Activated T-cell treated with anti-CD3 and anti-CD28 coated beads for 4 hours (primary cell): ENCODE measurements around the gene MRGPRF.

Experiments
- DNase-seq: peaks from one replicate; pipeline ENCODE4 v3.0.0-alpha.2; 2020

Gene MRGPRF

GRCh38 chr11:68961245-68961644 lies 51.8 kb downstream of the MRGPRF start:
- no peak for DNase-seq

GRCh38 chr11:68960294-68961071 lies 52.6 kb downstream of the MRGPRF start:
- DNase-seq = no peak

- DNase-seq = no peak
These were observed 53.4 kb downstream of the MRGPRF start for GRCh38 chr11:68959465-68960293.

- no peak for DNase-seq
These were observed 54.8 kb downstream of the MRGPRF start for GRCh38 chr11:68958211-68958610.

- no peak for DNase-seq
These were observed 56.3 kb downstream of the MRGPRF start for GRCh38 chr11:68956547-68957254.

GRCh38 chr11:68956142-68956541 lies 56.9 kb downstream of the MRGPRF start:
- no peak for DNase-seq

- no peak for DNase-seq
These were observed 57.5 kb downstream of the MRGPRF start for GRCh38 chr11:68955607-68955958.

- no peak for DNase-seq
These were observed 58.0 kb downstream of the MRGPRF start for GRCh38 chr11:68954836-68955606.
